GM19463 (cell line): ENCODE measurements around the gene HSPA4.

Experiments used
- ATAC-seq: cut with Tn5 transposase; IDR thresholded peaks from one replicate; pipeline ENCODE4 v1.9.1; 2021; ENCODE audit warnings: mild to moderate bottlenecking, moderate library complexity; ENCODE audit not compliant: unreplicated experiment

Gene HSPA4

GRCh38 chr5:133154274-133155075 lies 102.7 kb downstream of the HSPA4 start:
- no peak for ATAC-seq

- no peak for ATAC-seq
These were observed 103.6 kb downstream of the HSPA4 start for GRCh38 chr5:133155326-133155969.
